GM12891 (cell line): Measurements from ENCODE around the gene FUOM.
"Not testable (repeated sequence)": the region's sequence is repeated elsewhere in the genome, so short reads cannot be mapped to it uniquely, and the experiment has no call there.

Source experiments
- PAX5 ChIP-seq: IDR thresholded peaks from 2 replicates; pipeline ENCODE4 v1.6.1; 2011; ENCODE audit warnings: low read length, moderate library complexity, mild to moderate bottlenecking; ENCODE audit not compliant: insufficient read depth, severe bottlenecking
- POLR2A ChIP-seq: IDR thresholded peaks from 2 replicates; pipeline ENCODE4 v1.6.1; 2011; ENCODE audit warnings: low read depth, low read length, control low read depth
- POLR2AphosphoS5 ChIP-seq: IDR thresholded peaks from 2 replicates; pipeline ENCODE4 v1.6.1; 2011; ENCODE audit warnings: low read depth, low read length, control low read depth
- SPI1 ChIP-seq: IDR thresholded peaks from 2 replicates; pipeline ENCODE4 v1.6.1; 2011; ENCODE audit warnings: low read depth, low read length, control low read depth
- TAF1 ChIP-seq: IDR thresholded peaks from 2 replicates; pipeline ENCODE4 v1.6.1; 2011; ENCODE audit warnings: low read depth, low read length, control low read depth

DNA sequence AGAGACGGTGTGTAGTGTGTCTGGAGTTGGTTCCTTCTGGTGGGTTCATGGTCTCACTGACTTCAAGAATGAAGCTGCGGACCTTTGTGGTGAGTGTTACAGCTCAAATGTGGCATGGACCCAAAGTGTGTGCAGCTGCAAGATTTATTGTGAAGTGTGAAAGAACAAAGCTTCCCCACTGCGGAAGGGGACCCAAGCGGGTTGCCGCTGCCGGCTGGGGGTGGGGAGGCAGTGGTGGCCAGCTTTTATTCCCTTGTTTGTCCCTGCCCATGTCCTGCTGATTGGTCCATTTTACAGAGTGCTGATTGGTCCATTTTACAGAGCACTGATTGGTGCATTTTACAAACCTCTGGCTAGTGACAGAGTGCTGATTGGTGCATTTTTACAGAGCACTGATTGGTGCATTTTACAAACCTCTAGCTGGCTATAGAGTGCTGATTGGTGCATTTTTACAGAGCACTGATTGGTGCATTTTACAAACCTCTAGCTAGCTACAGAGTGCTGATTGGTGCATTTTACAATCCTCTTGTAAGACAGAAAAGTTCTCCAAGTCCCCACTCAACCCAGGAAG lies 36.9 kb downstream of the FUOM start:
- TF ChIP-seq POLR2A, TAF1, POLR2AphosphoS5, SPI1, PAX5: not testable (repeated sequence)
